ENCODE measurements around the gene TENM3.

Gene TENM3

GRCh38 chr4:182741914-182742313 is 498.7 kb downstream of the TENM3 start (continued):
- TF ChIP-seq ISL1 (CRISPR knock-in tag; IDR thresholded peaks at IDR 0.05) (no peak), ZFP3 (CRISPR knock-in tag; IDR thresholded peaks at IDR 0.05) (no peak), PPARA (CRISPR knock-in tag; IDR thresholded peaks at IDR 0.05; ENCODE audit: borderline replicate concordance) (no peak), SNAI2 (CRISPR knock-in tag; IDR thresholded peaks at IDR 0.05) (no peak)

GRCh38 chr4:182743815-182744214 is 500.6 kb downstream of the TENM3 start:
- no peak for ATAC-seq
- no peak for TF ChIP-seq GLIS3 (CRISPR knock-in tag; IDR thresholded peaks at IDR 0.05)

DNA sequence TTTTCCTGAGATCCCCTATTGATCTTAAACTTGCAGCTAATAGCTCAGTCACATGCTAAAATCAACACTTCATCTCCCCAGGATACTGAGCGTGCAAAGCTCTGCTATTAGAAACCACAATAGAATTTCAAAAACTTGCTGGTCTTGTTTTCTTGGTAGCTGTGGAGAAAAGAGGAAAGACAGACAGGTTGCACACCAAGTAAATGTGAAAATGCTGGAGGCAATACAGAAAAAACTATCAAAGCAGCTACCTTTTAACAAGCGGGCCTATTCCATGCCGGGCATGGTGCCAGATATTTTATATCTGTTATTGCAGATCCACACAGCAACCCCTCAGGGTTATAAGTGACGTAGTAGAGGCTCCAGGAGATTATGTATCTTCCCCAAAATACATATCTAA is 502.0 kb downstream of the TENM3 start:
- TF ChIP-seq SNAI2 (CRISPR knock-in tag; IDR thresholded peaks at IDR 0.05) (no peak), ESRRG (CRISPR knock-in tag; IDR thresholded peaks at IDR 0.05) (no peak), PPARA (CRISPR knock-in tag; IDR thresholded peaks at IDR 0.05; ENCODE audit: borderline replicate concordance) (no peak), ZNF8 (CRISPR knock-in tag; IDR thresholded peaks at IDR 0.05) (no peak), ZC3H10 (CRISPR knock-in tag; IDR thresholded peaks at IDR 0.05) (no peak), OSR1 (CRISPR knock-in tag; IDR thresholded peaks at IDR 0.05) (no peak)
- TF ChIP-seq, protein P1, sequence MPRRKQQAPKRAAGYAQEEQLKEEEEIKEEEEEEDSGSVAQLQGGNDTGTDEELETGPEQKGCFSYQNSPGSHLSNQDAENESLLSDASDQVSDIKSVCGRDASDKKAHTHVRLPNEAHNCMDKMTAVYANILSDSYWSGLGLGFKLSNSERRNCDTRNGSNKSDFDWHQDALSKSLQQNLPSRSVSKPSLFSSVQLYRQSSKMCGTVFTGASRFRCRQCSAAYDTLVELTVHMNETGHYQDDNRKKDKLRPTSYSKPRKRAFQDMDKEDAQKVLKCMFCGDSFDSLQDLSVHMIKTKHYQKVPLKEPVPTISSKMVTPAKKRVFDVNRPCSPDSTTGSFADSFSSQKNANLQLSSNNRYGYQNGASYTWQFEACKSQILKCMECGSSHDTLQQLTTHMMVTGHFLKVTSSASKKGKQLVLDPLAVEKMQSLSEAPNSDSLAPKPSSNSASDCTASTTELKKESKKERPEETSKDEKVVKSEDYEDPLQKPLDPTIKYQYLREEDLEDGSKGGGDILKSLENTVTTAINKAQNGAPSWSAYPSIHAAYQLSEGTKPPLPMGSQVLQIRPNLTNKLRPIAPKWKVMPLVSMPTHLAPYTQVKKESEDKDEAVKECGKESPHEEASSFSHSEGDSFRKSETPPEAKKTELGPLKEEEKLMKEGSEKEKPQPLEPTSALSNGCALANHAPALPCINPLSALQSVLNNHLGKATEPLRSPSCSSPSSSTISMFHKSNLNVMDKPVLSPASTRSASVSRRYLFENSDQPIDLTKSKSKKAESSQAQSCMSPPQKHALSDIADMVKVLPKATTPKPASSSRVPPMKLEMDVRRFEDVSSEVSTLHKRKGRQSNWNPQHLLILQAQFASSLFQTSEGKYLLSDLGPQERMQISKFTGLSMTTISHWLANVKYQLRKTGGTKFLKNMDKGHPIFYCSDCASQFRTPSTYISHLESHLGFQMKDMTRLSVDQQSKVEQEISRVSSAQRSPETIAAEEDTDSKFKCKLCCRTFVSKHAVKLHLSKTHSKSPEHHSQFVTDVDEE (CRISPR knock-in tag; IDR thresholded peaks at IDR 0.05), result no peak
- TF ChIP-seq, protein P2, sequence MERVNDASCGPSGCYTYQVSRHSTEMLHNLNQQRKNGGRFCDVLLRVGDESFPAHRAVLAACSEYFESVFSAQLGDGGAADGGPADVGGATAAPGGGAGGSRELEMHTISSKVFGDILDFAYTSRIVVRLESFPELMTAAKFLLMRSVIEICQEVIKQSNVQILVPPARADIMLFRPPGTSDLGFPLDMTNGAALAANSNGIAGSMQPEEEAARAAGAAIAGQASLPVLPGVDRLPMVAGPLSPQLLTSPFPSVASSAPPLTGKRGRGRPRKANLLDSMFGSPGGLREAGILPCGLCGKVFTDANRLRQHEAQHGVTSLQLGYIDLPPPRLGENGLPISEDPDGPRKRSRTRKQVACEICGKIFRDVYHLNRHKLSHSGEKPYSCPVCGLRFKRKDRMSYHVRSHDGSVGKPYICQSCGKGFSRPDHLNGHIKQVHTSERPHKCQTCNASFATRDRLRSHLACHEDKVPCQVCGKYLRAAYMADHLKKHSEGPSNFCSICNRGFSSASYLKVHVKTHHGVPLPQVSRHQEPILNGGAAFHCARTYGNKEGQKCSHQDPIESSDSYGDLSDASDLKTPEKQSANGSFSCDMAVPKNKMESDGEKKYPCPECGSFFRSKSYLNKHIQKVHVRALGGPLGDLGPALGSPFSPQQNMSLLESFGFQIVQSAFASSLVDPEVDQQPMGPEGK (CRISPR knock-in tag; IDR thresholded peaks at IDR 0.05; ENCODE audit: borderline replicate concordance), result no peak
- TF ChIP-seq, protein P3, sequence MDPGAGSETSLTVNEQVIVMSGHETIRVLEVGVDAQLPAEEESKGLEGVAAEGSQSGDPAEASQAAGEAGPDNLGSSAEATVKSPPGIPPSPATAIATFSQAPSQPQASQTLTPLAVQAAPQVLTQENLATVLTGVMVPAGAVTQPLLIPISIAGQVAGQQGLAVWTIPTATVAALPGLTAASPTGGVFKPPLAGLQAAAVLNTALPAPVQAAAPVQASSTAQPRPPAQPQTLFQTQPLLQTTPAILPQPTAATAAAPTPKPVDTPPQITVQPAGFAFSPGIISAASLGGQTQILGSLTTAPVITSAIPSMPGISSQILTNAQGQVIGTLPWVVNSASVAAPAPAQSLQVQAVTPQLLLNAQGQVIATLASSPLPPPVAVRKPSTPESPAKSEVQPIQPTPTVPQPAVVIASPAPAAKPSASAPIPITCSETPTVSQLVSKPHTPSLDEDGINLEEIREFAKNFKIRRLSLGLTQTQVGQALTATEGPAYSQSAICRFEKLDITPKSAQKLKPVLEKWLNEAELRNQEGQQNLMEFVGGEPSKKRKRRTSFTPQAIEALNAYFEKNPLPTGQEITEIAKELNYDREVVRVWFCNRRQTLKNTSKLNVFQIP (CRISPR knock-in tag; IDR thresholded peaks at IDR 0.05; ENCODE audit: borderline replicate concordance, low read depth), result no peak
- no peak for ATAC-seq

GRCh38 chr4:182746876-182747275 is 503.7 kb downstream of the TENM3 start:
- no peak for ATAC-seq
- TF ChIP-seq, protein P2 (CRISPR knock-in tag; IDR thresholded peaks at IDR 0.05; ENCODE audit: borderline replicate concordance), result no peak
- TF ChIP-seq BACH2 (CRISPR knock-in tag; IDR thresholded peaks at IDR 0.05; ENCODE audit: borderline replicate concordance) (no peak), ZNF70 (CRISPR knock-in tag; IDR thresholded peaks at IDR 0.05) (no peak), ZC3H10 (CRISPR knock-in tag; IDR thresholded peaks at IDR 0.05) (no peak), SNAI2 (CRISPR knock-in tag; IDR thresholded peaks at IDR 0.05) (no peak), ESRRG (CRISPR knock-in tag; IDR thresholded peaks at IDR 0.05) (no peak), OSR1 (CRISPR knock-in tag; IDR thresholded peaks at IDR 0.05) (no peak), ARNTL (CRISPR knock-in tag; IDR thresholded peaks at IDR 0.05; ENCODE audit: borderline replicate concordance, low read depth) (no peak), ZFP3 (CRISPR knock-in tag; IDR thresholded peaks at IDR 0.05) (no peak), PPARA (CRISPR knock-in tag; IDR thresholded peaks at IDR 0.05; ENCODE audit: borderline replicate concordance) (no peak), TCF4 (CRISPR knock-in tag; IDR thresholded peaks at IDR 0.05; ENCODE audit: borderline replicate concordance) (no peak), ZNF565 (CRISPR knock-in tag; conservative IDR thresholded peaks at IDR 0.05; ENCODE audit: low read depth) (no peak), CSDC2 (CRISPR knock-in tag; IDR thresholded peaks at IDR 0.05) (no peak)
- TF ChIP-seq, protein P4, sequence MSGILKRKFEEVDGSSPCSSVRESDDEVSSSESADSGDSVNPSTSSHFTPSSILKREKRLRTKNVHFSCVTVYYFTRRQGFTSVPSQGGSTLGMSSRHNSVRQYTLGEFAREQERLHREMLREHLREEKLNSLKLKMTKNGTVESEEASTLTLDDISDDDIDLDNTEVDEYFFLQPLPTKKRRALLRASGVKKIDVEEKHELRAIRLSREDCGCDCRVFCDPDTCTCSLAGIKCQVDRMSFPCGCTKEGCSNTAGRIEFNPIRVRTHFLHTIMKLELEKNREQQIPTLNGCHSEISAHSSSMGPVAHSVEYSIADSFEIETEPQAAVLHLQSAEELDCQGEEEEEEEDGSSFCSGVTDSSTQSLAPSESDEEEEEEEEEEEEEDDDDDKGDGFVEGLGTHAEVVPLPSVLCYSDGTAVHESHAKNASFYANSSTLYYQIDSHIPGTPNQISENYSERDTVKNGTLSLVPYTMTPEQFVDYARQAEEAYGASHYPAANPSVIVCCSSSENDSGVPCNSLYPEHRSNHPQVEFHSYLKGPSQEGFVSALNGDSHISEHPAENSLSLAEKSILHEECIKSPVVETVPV (CRISPR knock-in tag; IDR thresholded peaks at IDR 0.05), result no peak
- TF ChIP-seq, protein P1 (CRISPR knock-in tag; IDR thresholded peaks at IDR 0.05), result no peak
- TF ChIP-seq, protein P3 (CRISPR knock-in tag; IDR thresholded peaks at IDR 0.05; ENCODE audit: borderline replicate concordance, low read depth), result no peak
